Measurements from ENCODE around the gene ORMDL2.
A peak's percentile ranks its signal among the peaks of the same experiment; 100 is the strongest.
"Not testable (repeated sequence)": the region's sequence is repeated elsewhere in the genome, so short reads cannot be mapped to it uniquely, and the experiment has no call there.

Gene ORMDL2

DNA sequence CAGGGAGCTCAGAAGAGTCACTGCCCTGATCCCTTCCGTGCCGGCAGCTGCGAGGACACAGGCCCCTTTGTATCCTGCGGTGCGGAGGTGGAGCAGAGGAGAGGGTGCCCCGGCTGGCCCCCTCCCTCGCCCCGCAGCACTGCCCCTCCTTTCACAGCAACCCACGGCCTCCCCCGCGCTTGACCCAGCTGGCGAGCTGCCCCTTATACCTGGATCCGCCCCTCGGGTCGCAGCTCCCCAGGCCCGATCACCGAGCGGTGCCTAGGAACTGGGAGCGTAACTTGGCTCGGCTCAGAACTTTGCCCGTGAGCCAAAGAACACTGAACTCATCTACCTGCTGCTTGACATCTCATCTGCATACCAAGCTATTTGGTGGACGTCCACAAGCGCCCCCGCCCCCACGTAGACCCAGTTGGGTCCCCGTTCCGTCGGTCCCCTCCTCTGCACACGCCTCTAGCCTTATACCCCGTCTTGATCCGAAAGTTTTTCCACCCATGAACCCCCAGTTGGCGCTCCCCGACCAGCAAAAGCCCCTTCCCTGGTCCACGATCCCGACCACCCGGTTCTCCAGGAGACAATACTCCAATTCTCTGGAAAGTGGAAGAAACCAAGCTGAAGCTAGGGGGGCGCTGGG, 12.2 kb downstream of the ORMDL2 start:
- peak in 1 of 2 experiments; percentile 54 for DNase-seq

DNA sequence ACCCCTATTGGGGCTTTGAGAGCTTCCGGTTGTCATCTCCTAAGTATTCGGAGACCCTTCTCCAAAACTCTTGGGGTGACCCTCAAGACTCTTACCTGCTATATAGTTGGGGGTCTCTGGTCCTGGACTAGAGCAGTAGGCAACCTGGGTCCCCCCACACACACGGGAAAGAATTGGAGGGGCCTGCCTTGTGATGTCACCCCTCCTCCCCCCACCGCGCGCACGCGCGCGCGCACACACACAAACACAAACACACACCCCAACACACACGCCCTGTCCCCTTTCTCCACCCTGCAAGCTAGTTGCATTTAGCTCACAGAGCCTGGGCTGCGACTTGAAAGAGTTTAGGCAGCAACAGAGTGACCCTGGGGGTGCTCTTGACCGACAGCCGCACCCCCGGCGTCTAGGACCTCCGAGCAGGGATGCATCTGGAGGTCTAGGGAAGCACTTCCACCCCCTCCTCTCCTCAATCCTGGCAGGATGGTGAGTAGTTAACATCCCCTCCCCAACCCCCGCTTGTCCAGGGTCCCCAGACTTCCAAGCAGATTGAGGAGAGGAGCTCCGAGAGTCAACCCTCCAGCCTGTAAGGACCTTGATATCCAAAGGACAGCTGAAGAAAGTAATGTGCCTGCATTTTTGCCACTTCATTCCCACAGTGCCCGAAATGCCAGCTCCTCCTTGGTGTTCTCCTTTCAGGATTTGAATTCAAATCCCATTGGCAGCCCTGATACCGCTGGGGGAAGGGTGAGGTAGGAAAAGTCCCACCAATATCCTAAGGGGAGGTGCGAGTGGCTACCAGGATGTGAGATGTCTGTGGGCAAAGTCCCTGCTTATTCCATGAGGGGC, 13.0 kb downstream of the ORMDL2 start:
- DNase-seq: peak in 1 of 2 experiments; percentile 64

DNA sequence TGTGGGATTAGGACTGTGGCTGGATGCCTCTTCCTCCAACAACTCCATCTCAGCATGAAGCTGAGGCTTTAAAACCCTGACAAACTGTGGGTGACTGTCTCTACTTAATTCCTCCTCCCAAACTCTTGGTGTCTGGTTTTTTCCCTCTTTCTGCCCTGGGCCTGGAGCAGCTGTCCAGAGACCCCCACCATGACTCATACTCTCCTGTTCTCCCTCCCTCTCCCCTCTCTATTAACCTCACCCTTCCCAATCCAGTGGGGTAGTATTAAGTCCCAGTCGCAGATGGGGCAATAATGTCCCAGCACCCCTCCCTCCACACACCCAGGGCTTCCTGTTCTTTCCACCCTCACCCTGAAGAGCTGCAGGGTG, 13.6 kb downstream of the ORMDL2 start:
- DNase-seq: no peak

- DNase-seq: no peak
Measured at GRCh38 chr12:55833056-55833455, 15.2 kb downstream of the ORMDL2 start.

DNA sequence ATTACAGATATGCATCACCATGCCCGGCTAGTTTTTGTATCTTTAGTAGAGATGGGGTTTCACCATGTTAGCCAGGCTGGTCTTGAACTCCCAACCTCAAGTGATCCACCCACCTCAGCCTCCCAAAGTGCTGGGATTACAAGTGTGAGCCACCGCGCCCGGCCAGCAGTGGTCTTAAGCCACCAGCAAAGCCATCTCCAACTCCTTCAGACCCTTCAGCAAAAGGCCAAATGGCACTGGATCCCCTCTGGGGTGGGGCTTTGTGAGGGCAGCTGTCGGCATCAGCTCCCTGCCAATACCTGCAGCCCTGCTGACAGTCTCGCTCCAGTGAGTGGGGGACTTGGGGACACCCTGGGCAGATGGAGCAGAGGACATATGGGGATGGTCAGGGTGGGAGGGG, 16.6 kb downstream of the ORMDL2 start:
- DNase-seq: not testable (repeated sequence)

DNA sequence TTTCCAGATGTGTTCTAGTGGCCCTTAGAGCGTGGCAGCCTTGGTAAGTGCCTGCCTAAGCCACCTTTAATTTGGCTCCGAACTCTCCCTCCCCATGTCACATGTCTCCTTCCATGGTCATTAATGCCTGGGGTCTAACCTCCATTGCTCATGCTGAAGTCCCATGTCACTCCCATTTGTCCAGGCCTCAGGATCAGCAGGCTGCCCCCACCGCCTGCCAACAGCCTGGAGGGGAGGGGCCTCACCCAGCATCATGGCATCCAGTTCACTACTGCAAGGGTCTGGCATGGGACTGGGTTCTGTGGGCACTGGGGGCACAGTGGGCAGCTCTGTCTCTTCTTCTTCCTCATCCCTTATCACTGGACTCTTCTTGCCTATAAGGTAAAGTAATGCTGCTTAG, 20.5 kb downstream of the ORMDL2 start:
- no peak for DNase-seq

- no peak for DNase-seq
Measured at GRCh38 chr12:55839345-55840140, 21.7 kb downstream of the ORMDL2 start.

DNA sequence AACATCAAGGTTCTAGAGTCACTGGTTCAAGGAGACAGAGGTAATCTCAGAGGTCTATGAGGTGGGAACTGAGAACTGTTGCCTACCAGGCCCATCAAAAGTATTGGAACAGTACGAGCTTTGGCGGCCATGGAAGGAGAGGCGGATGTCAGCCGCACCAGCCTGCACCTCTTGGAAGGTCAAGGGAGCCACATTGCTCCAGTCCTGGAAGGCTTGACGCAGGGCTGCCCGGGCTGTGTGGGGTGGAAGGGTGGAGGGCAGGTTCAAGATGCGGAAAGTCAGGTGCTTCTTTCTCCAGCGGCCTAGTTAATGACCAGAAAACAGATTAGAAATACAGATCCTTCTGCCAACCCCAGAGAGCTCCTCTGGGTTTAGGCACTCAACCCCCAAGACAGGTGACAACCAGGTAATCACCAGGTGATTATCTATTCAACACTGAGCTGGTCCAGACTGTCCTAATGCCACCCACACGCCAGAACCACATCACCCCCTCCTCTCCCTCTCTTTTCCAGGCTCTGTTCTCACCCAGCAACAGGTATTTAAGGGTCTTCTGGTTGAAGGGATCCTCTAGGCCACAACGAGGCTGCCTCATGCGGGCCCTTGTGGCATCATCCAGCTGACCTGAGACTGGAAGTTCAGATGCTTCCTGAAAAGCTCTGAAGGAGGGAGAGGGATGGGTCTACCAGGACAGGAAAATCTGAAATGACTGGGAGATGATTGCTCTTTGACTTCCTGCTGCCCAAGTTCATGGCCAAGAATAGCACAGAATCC, 22.9 kb downstream of the ORMDL2 start:
- DNase-seq: no peak

GRCh38 chr12:55842681-55843429, 25.0 kb downstream of the ORMDL2 start, which contains the start of gene MMP19:
Gene MMP19, minus strand, starts transcription at chr12:55842936. Its CDS starts 106 bp downstream, at chr12:55842830.
- DNase-seq: no peak

DNA sequence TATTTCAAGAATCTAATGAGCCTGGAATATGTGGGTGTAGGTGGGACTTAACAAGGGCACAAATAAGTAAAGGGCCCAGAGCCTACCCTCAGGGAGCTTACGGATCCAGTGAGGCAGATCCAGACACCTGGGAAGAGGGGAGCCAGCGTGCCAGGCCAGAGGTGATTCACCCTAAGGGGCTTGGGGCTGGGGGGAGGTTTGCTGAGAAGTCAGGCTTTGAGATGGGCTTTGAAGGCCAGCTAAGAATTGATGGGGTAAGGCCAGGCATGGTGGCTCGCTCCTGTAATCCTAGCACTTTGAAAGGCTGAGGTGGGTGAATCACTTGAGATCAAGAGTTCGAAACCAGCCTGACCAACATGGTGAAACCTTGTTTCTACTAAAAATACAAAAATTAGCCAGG, 25.6 kb downstream of the ORMDL2 start:
- DNase-seq: no peak

GRCh38 chr12:55844961-55845360, 27.1 kb downstream of the ORMDL2 start:
- DNase-seq: no peak

GRCh38 chr12:55845361-55845760, 27.5 kb downstream of the ORMDL2 start:
- no peak for DNase-seq

- no peak for DNase-seq
Measured at GRCh38 chr12:55845785-55846496, 28.1 kb downstream of the ORMDL2 start.

DNA sequence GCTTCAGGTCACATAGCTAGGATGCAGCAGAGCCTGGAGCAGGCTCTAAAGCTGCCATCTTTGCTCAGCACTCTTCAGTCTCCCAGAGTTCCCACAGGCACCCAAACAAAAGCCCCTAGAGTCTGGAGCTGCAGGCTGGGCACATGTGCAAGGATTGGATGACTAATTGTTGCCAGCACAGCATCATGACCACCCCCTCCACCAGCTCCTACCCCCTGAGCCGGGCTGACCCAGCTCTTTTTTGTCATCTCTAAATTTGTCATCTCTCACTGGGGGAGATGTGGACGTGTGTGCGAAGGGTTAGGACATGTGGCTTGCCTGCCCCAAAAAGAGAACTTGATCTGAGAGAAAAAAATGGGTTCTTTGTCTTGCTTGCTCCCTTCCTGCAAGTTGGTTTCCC, 29.2 kb downstream of the ORMDL2 start:
- DNase-seq: peak in 1 of 2 experiments; percentile 6

- DNase-seq: peak; percentile 60 to 75
Measured at GRCh38 chr12:55847603-55848291, 29.9 kb downstream of the ORMDL2 start.

- DNase-seq: no peak
Measured at GRCh38 chr12:55849616-55850343, 31.9 kb downstream of the ORMDL2 start.

GRCh38 chr12:55850401-55850800, 32.6 kb downstream of the ORMDL2 start:
- DNase-seq: no peak

- DNase-seq: no peak
Measured at GRCh38 chr12:55850893-55851292, 33.1 kb downstream of the ORMDL2 start.

- no peak for DNase-seq
Measured at GRCh38 chr12:55852740-55853139, 34.9 kb downstream of the ORMDL2 start.

DNA sequence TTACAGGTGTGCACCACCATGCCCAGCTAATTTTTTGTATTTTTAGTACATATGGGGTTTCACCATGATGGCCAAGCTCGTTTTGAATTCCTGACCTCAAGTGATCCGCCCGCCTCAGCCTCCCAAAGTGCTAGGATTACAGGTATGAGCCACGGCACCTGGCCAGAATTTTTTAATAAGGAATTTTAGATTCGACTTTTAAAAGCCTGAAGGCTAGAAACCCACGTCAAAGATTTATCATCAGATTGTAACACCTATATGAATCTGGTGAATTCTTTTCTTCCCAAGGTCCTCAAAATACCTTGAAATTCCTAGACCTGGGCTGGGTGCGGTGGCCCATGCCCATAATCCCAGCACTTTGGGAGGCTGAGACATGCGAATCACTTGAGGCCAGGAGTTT, 43.6 kb downstream of the ORMDL2 start:
- DNase-seq: no peak

All from SW 1271 (cell line).